Islet of Langerhans (tissue), 1 donor: ENCODE results near the gene MTR.
"Not testable (repeated sequence)": the region's sequence is repeated elsewhere in the genome, so short reads cannot be mapped to it uniquely, and the experiment has no call there.

ENCODE experiments used
- FAIRE-seq: peaks from one replicate; lab custom pipeline; 2011; peaks lifted over from hg19 to GRCh38; lab: Jason Lieb, UNC

MTR gene

DNA sequence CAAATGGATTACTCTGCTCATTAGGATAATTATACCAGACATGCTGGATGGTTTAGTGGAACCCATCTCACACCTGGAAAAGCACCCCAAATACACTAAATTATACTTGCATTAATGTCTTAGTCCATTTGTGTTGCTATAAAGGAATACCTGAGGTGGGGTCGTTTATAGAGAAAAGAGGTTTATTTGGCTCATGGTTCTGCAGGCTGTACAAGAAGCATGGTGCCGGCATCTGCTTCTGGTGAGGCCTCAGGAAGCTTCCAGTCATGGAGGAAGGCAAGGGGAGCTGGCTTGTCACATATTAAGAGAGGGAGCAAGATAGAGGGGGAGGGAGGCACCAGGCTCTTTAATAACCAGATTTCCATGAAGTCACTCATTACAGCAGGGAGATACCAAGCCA, 113.6 kb downstream of the MTR start:
- FAIRE-seq, result no peak

DNA sequence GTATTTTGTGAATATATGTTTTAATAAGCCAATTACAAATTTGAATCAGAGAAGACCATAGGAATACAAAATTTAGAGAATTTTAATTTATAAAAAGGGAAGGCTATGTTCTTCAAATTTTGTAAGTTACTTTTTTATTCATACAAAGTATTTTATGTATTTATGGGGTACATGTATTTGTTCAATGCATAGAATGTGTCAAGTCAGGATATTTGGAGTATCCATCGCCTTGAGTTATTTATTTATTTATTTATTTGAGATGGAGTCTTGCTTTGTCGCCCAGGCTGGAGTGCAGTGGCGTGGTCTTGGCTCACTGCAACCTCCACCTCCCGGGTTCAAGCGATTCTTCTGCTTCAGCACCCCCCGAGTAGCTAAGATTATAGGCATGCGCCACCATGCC, 116.0 kb downstream of the MTR start:
- not testable (repeated sequence) for FAIRE-seq

DNA sequence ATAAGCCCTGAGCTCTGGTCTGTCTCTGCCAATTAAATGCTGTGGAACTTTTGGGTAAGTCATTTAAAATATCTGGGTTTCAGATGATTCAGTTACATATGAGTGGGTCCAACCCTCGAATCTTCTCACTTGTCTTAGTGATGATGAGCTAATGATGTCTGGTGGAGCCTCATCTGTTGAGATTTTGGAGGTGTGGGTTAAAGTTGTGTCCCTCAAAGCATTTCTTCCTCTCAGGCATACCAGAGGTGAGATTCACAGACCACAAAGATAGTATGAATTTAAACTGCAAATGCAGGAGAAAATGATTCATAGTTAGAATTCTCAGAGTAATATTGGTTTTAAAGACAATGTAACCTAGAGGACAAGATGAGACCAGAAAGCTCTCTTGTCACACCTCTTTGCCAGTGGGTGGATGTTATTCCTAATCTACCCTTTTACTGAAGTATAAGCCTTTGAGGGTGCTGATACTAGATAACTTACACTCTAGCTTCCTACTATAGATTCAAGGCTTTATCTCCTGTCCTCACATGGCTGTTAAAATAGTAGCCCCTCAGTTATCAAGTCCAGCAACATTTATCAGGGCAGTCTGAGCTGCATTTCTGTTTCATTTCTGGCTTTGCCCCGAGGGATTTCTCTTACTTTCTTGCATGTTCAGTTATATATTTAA, 118.4 kb downstream of the MTR start:
- no peak for FAIRE-seq

DNA sequence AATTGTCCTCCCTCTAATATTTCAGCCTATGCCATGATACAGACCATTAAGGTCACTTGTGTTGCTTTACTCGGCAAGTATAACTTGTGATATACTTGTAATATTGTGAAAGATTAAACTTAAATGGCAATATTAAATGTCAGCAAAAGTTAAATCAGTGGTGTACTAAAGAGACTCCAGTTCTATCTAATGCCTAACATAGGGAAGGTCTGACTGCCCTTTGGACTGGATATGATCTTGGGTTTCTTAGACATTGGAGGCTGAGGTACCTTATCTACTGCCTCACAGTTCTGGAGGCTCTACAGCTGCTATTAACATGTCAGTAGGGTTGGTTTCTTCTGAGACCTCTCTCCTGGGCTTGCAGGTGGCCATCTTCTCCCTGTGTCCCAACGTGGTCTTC, 119.3 kb downstream of the MTR start:
- FAIRE-seq, result no peak

DNA sequence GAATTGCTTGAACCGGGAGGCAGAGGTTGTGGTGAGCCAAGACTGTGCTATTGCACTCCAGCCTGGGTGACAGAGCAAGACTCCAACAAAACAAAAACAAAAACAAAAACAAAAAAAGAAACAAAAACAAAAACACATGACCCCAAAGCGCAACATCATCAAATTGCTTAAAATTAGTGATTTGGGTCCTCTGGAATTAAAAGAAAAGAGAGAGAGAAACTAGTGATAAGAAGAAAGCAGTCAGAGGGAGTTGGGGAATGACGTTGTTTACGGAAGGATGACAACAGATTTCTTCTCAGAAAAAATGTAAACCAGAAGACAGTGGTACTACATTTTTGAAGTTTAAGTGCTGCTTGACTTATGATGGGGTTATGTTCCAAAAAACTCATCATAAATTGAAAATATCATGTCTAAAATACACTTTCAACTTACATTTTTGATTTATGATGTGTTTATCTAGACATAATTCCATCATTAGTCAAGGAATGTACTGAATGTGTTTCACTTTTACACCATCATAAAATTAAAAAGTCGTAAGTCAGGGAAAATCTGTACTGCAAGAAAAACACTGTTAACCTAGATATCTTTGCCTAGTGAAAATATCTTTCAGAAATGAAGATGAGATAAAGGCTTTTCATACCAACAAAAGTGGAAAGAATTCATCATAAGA, 121.2 kb downstream of the MTR start:
- no peak for FAIRE-seq

DNA sequence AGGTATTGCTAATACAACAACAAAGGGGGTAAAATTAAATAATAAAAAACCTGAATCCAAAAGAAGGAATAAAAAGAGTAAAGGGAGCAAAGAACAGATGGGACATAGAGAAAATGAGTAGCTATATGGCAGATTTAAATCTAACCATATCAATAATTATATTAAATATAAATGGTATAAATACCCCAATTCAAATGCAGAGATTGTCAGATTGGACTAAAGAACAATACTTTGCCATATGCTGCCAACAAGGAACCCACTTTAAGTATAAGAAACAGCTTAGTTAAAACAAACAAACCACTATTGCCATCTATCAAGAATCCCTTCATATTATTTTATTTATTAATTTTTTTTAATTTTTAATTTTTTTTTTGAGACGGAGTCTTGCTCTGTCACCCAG, 122.4 kb downstream of the MTR start:
- no peak for FAIRE-seq

DNA sequence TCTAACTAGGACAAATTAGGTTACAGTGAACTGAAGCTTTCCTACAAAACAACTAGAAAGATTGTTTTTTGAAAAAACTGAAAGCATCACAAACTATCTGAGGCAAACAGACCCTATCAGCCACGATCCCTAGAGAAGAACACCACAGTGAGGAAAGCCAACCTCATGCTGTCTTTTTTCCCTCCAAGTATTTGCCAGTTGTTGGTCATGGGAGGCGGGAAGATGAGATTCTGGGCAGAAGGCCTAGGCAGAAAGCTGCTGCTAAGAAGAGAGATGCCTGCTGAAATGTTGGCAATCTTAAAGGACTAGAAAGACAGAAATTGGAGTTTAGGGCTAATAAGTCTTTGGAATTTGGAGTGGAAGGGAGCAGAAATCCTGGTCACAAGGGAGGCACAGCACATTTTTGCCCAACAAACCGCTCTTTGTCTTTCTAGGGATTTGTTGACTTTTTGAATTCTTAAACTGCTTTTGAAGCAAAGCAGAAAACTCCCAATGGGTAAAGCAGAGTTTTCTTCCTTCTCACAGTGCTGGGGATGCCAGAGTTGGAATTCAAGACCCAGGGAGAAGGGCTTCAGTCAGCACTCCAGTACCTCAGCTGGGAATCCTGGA, 125.3 kb downstream of the MTR start:
- FAIRE-seq, result no peak

DNA sequence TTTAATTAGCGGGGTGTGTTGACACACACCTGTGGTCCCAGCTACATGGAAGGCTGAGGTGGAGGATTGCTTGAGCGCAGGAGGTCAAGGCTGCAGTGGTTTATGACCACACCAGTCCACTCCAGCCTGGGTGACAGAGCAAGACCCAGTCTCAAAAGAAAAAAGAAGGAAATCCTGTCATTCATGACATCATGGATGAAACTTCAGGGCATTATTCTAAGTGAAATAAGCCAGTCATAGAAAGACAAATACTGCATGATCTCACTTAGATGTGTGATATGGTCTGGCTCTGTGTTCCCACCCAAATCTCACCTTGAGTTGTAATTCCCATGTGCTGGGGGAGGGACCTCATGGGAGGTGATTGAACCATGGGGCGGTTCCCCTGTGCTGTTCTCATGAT, 126.5 kb downstream of the MTR start:
- FAIRE-seq, result no peak

DNA sequence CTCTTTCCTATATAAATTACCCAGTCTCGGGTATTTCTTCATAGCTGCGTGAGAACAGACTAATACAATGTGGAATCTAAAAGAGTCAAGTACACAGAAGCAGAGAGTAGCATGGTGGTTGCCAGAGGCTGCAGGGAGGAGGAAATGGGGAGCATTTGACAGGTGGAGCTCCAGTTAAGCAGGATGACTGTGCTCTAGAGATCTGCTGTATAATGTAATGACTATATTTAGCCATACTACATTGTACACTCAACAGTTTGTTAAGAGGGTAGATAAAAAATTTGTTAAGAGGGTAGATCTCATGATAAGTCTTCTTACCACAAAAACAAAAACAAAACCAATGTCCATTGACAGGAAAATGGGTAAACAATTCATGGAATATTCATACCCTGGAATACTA, 127.1 kb downstream of the MTR start:
- no peak for FAIRE-seq

DNA sequence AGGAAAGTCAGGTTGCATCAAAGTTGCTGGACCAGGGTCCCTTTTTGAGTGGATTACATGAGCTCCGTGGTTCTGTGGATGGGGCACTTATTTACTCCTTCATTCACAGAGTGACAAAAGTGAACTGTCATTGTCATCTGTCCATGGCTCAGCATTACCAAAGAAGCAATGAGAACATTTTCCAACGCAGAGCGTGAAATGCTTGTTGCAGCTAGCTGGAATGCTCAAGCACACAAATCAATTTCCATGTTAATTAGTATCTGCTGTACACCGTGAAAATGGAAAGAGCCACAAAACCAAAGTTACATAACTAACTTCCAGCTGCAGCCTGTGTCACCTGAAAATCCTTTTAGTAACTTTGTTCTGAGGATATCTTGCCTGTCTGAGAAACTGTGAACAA, 130.3 kb downstream of the MTR start:
- no peak for FAIRE-seq

DNA sequence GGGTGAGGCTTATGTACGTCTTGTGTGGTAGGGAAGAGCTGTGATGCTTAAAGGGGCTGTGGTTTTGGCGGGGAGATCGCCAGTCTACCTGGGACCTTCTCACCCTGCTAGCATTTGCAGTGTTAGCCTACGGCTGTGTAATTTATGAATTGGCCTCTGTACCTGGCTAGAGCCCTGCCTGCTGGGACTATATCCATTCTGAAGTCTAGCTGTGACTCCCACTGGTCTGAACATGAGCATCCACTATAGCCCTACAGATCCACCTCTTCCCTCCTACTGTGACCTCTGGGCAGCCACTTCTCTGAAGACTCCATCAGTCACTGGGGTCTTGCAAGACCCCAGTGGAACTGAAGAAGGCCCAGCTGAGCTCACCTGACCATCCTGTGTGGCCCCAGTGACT, 135.4 kb downstream of the MTR start:
- FAIRE-seq, result no peak

DNA sequence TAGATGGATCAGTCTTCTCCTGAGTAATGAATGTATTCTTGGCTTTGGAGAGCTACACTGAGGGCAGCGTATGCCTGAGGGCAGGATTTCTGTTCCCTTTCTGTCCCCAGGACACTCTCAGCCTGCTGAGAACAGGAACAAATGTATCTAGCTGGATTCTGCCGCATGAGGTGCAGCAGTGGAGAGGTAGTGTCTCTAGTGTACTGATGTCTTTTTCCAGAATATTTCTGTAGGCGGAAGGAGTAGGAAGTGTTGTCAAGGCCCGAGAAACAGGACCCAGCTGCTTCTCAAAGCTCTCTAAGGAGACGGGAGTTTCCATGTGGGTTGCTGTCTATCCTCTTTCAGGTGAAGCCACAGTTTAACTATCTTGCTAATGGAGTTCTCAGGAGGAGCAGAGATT, 143.7 kb downstream of the MTR start:
- no peak for FAIRE-seq

DNA sequence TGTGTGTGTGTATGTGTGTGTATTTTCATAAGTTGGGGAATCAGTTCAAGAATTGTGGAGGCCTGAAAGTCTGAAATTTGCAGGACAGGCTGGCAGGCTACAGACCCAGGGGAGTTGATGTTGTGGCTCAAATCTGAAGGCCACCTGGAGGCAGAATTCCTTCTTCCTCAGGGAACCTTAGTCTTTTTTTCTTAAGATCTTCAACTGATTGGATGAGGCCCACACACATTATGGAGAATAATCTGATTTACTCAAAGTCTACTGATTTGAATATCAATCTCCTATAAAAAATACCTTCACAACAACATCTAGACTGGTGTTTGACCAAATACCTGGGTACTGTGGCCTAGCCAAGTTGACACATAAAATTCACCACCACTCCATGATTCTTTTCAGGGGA, 147.3 kb downstream of the MTR start:
- no peak for FAIRE-seq

DNA sequence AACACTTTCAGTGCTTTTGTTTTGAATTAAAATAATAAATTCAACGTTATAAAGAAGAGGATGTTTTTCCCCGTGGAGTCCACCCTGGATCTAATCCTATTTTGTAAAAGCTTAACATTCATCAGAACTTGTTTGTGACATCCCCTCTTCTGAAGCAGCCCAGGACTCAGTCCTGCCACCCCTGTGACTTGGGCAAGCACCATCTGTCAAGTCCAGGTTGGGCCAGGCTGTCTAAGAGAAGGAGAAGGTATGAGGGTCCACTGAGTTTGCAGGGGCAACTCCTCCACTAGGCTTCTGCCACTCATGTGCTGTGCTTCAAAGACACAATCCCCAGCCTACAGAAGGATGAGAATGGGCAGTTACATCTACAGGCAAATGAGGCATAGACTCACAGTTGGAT, 149.5 kb downstream of the MTR start:
- FAIRE-seq, result no peak

DNA sequence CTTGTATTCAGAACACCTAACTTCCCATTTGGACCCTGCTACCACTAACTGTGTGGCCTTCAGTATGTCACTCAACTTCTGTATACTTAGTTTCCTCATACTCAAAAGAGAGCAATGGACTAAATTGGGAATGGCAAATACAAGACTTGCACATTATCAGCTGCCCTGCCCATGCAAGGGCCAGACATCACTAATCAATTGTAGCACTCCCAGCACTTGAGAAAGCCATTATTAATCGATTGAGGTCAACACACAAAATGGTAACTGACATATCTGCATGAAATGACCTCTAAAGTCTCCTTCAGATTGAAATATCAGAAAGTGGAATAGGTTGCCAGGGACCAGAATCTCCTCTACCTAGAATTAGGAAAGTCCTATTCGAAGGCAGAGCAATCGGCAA, 149.9 kb downstream of the MTR start:
- FAIRE-seq, result no peak

DNA sequence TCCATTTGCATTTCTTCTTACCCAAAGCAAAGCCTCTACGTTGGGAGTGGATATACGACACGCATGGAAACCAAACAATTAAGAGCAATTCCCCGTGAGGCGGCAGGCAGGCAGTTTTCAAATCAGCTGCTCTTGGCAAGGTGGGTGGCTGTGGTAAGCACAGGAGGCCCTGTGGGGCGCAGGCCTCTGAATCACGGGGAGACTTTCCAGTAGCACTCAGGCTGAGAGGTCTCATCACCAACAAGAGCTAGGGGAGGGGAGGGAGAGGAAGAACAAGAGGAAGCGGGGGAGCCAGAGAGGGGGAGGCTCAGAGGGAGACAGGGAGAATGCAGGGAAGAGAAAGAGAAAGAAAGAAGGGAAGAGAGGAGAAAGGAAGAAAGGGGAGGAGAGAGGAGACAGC, 152.7 kb downstream of the MTR start:
- FAIRE-seq, result no peak

DNA sequence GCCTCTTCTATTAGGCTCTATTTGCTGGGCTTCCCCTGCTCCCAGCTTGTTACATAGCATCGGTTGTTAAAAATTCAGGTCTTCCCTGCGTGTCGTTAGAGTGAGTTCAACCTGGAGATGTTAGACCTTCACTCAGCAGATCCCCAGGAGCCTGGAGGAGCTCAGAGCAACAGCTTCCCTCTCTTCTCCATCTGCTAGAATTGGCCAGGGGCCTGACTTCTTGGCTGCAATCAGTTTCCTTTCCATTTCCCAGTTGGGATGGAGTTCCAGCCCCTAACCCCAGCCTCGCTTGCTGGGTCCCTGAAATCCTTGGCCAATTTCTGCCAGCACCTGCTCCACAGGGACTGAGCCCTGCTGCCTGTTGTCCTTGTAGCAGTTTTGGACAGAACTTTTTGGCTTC, 153.3 kb downstream of the MTR start:
- no peak for FAIRE-seq

DNA sequence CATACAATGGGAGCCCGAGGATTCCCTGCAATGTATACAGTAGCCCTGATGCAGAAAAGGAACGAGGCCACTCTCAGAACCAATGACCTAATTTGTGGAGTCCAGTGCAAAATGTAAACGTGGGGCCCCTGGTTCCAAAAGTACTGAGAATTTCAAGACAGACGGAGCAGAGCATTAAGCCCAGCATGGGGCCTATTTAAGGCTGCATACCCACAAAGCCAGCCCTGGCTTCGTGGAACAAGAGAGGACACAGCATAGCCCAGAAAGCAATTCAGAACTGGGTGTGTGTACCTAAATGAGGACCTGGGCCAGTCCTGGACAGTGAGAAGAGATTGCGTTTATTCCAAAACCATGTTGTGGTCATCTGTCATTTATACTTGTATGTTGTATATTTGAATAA, 153.9 kb downstream of the MTR start:
- no peak for FAIRE-seq

DNA sequence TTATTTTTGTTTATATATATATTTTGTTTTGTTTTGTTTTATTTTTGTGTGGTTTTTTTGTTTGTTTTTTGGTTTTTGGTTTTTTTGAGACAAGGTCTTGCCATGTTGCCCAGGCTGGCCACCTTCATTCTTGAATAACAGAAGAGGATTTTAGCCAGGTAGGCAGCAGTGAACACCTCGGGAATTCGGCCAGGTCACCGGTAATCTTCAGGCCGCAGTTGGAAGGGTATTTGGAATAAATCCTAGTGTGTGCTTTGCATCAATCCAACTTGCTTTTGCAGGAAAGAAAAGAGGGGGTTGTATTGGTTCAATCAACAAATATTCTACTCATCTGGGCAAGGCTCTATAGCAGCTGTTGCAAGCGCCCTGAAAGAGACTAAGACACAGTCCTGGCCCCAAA, 155.3 kb downstream of the MTR start:
- FAIRE-seq, result no peak

DNA sequence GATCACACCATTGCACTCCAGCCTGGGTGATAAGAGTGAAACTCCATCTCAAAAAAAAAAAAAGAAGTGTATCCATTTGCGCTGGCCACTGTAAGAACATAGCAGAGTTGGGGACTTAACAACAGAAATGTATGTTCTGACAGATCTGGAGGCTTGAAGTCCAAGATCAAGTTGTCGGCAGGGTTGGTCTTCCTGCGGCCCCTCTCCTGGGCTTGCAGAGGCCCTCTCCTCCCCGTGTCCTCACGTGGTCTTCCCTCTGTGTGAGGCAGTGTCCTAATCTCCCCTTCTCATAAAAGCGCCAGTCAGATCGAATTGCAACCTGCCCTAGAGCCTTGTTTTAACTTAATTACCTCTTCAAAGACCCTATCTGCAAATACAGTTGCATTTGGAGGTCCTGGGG, 156.6 kb downstream of the MTR start:
- FAIRE-seq, result no peak

DNA sequence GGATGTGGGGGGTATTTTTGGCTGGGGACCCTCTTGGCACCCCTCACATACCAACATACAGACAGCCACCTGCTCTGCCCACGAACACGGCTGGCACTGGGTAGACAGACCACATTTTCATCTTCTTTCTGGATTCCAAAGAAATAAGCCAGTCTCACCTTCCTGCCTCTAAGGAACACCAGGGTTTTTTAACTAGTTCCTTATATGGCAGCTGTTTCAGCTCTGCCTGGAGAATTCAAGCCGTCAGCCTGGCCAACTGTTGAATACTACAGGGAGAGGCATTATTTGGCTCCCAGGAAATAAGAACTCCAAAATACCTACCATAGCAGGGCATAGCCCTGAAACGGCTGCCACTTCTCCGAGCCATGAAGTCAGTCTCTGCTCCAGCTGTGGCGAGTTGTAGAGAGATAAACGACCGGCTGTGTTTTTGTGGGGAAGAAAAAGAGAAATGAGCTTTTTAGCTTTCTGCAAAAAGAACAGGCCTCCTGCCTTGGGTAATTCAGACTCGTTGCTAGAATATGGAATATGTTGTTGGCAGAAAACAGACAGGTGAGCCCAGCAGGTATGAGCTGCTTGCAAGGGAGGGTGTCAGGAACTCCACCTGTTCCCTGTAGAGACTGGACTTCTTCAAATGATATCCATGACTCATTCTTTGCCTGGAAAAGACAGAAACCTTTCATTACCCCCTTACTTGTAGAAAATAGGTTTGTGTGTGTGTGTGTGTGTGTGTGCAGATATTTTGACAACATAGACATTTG, 157.3 kb downstream of the MTR start:
- no peak for FAIRE-seq

DNA sequence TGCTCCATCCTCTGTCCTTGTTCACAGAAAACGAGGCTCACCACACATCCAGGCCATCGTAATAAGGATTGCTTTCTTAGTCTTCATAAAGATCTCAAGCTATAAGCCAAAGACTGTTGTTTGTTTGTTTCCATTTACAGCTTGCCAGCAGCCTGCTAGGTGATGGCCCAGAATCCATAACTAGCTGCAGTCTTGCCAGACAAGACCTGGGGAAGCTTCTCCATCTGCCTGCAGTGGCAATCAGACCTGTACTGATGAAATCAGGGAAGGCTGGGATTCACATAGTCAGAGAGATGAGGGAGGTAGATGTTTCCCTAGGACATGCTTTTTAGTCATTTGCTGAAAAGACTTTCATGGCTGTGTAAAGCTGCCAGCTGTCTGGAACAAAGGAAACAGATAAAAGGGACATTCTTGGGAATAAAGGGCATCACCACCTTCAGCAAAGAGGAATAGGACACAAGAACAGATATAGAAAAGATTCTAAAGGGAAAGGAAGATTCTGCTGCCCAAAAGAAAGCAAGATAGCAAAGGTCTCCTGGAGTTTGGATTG, 158.1 kb downstream of the MTR start:
- no peak for FAIRE-seq
